ENCODE measurements around the gene TMEM217. TPM values are rescaled to one million over a fixed set of nuclear protein-coding genes. Genes with fewer than 3 reads are reported as not detected.

The TMEM217 gene
- polyA plus RNA-seq, 3 donors: 0.09 to 0.29 TPM; not detected in 1

- Mint-ChIP-seq H3K9me3 (peaks cover 0 to 2% (median 0%) of the 10 kb centered on the region in 7 donors), H3K27ac (peak overlapping the region; percentile 16 to 94 (median 78)), H3K4me1 (peaks cover 76% of the 10 kb centered on the region), H3K4me3 (peak overlapping the region in 1 of 2 donors; percentile 94), H3K36me3 (peaks cover 33 to 37% of the 10 kb centered on the region in 2 donors), H3K27me3 (ENCODE audit: low read depth in 3 of 3) (peaks cover 2 to 7% (median 3%) of the 10 kb centered on the region in 3 donors)
- peaks cover 53% of the 10 kb centered on the region for H3K79me2 ChIP-seq (ENCODE audit: insufficient read depth, low read length)
- DNase-seq: no peak
- no peak overlapping the region for H3K9ac ChIP-seq (ENCODE audit: insufficient read depth, low read length, poor library complexity, severe bottlenecking)
- H3K4me1 ChIP-seq (ENCODE audit: control insufficient read depth in 1 of 2, insufficient read depth in 2 of 2, low read length in 2 of 2): peaks cover 72 to 79% of the 10 kb centered on the region in 2 donors
- WGBS (ENCODE audit: insufficient coverage): 94% methylated on average over 3 of the region's 7 CpGs
- H3K27ac ChIP-seq (ENCODE audit: low read depth in 1 of 2, low read length in 2 of 2): peak overlapping the region in 1 of 2 donors; percentile 40
- no peak for TF ChIP-seq CTCF (IDR thresholded peaks at IDR 0.05)
- peak overlapping the region; percentile 99 for H3K4me2 ChIP-seq (replicated peaks; ENCODE audit: extremely low read depth, low read length, poor library complexity, severe bottlenecking)
- peaks cover 0 to 8% of the 10 kb centered on the region in 2 donors for H3K27me3 ChIP-seq (ENCODE audit: control insufficient read depth in 2 of 2, insufficient read depth in 2 of 2, low read length in 2 of 2)
- H4K20me1 ChIP-seq (ENCODE audit: insufficient read depth, low read length): peaks cover 54% of the 10 kb centered on the region
- no peak overlapping the region for H2AFZ ChIP-seq (ENCODE audit: insufficient read depth, low read depth, low read length, poor library complexity, severe bottlenecking)
- H3K36me3 ChIP-seq (replicated peaks in 1 of 2; ENCODE audit: control insufficient read depth in 1 of 2, insufficient read depth in 2 of 2, low read length in 2 of 2): peaks cover 28 to 32% of the 10 kb centered on the region in 2 donors
- intact Hi-C loops (cut with micrococcal nuclease): loop anchor here (1.0 to 5.0 kb wide), 4 partner anchors 34 to 122 kb away; no protein-coding TSS in a partner anchor
- no peaks in the 10 kb centered on the region for H3K9me3 ChIP-seq (replicated peaks in 1 of 2; ENCODE audit: control insufficient read depth in 1 of 2, insufficient read depth in 1 of 2, low read length in 2 of 2)
- H3K4me3 ChIP-seq (replicated peaks in 1 of 3; ENCODE audit: low read depth in 2 of 3, low read length in 3 of 3): peak overlapping the region in 1 of 3 experiments; percentile 99
These were observed 84.9 kb downstream of the TMEM217 start for GRCh38 chr6:37172912-37173492.

GRCh38 chr6:37171970-37172812 is 85.8 kb downstream of the TMEM217 start:
- H3K27me3 ChIP-seq (ENCODE audit: control insufficient read depth in 2 of 2, insufficient read depth in 2 of 2, low read length in 2 of 2): peaks cover 0 to 8% of the 10 kb centered on the region in 2 donors
- TF ChIP-seq CTCF (IDR thresholded peaks at IDR 0.05): peak; percentile 89
- H3K9me3 ChIP-seq (replicated peaks in 1 of 2; ENCODE audit: control insufficient read depth in 1 of 2, insufficient read depth in 1 of 2, low read length in 2 of 2): no peaks in the 10 kb centered on the region
- Mint-ChIP-seq H3K4me1 (peaks cover 68% of the 10 kb centered on the region), H3K4me3 (peak overlapping the region; percentile 94 to 98), H3K36me3 (peaks cover 33 to 37% of the 10 kb centered on the region in 2 donors), H3K27me3 (ENCODE audit: low read depth in 3 of 3) (peaks cover 2 to 8% (median 3%) of the 10 kb centered on the region in 3 donors), H3K27ac (peak overlapping the region; percentile 94 to 95 (median 95)), H3K9me3 (peaks cover 0 to 2% (median 0%) of the 10 kb centered on the region in 7 donors)
- peak overlapping the region; percentile 78 to 99 (median 97) for H3K4me3 ChIP-seq (replicated peaks in 1 of 3; ENCODE audit: low read depth in 2 of 3, low read length in 3 of 3)
- intact Hi-C loops (cut with micrococcal nuclease): loop anchor here (1.0 to 5.0 kb wide), 5 partner anchors 15 to 121 kb away; no protein-coding TSS in a partner anchor
- peak overlapping the region; percentile 53 to 83 for H3K27ac ChIP-seq (ENCODE audit: low read depth in 1 of 2, low read length in 2 of 2)
- peak; percentile 81 to 86 (median 84) for DNase-seq
- H4K20me1 ChIP-seq (ENCODE audit: insufficient read depth, low read length): peaks cover 54% of the 10 kb centered on the region
- peak overlapping the region; percentile 89 for H3K9ac ChIP-seq (ENCODE audit: insufficient read depth, low read length, poor library complexity, severe bottlenecking)
- peaks cover 53% of the 10 kb centered on the region for H3K79me2 ChIP-seq (ENCODE audit: insufficient read depth, low read length)
- H2AFZ ChIP-seq (ENCODE audit: insufficient read depth, low read depth, low read length, poor library complexity, severe bottlenecking): peak overlapping the region; percentile 79
- peaks cover 28 to 32% of the 10 kb centered on the region in 2 donors for H3K36me3 ChIP-seq (replicated peaks in 1 of 2; ENCODE audit: control insufficient read depth in 1 of 2, insufficient read depth in 2 of 2, low read length in 2 of 2)
- 0% methylated on average over 9 of the region's 17 CpGs for WGBS (ENCODE audit: insufficient coverage)
- H3K4me1 ChIP-seq (ENCODE audit: control insufficient read depth in 1 of 2, insufficient read depth in 2 of 2, low read length in 2 of 2): peaks cover 64 to 71% of the 10 kb centered on the region in 2 donors
- peak overlapping the region; percentile 99 for H3K4me2 ChIP-seq (replicated peaks; ENCODE audit: extremely low read depth, low read length, poor library complexity, severe bottlenecking)

Data from CD14-positive monocyte (primary cell).